Measurements from ENCODE around the gene MYH6.
"Not testable (repeated sequence)": the region's sequence is repeated elsewhere in the genome, so short reads cannot be mapped to it uniquely, and the experiment has no call there.

The MYH6 gene

GRCh38 chr14:23407516-23408306, at the start of gene MYH6:
MYH6 (minus strand) TSS chr14:23408273; CDS start chr14:23407223, 1,050 bp downstream.
- Histone ChIP-seq H3K4me3 (ENCODE audit: severe bottlenecking) (no peak within 1 kb of the TSS), H3K27ac (ENCODE audit: poor library complexity, severe bottlenecking) (no peak within 1 kb of the TSS), H3K27me3 (ENCODE audit: insufficient read depth, poor library complexity, severe bottlenecking) (no peaks in the 10 kb centered on the region), H3K36me3 (ENCODE audit: low read depth) (no peaks in the 10 kb centered on the region), H3K9me3 (ENCODE audit: severe bottlenecking) (no peaks in the 10 kb centered on the region), H3K4me1 (ENCODE audit: insufficient read depth, poor library complexity, severe bottlenecking) (no peaks in the 10 kb centered on the region)
- no peak for ATAC-seq (ENCODE audit: low read depth)
- TF ChIP-seq CTCF (IDR thresholded peaks at IDR 0.05; ENCODE audit: poor library complexity, severe bottlenecking) = no peak
- DNase-seq (ENCODE audit: low spot score) = no peak

- H3K36me3 ChIP-seq (ENCODE audit: low read depth); DNase-seq (ENCODE audit: low spot score); ATAC-seq (ENCODE audit: low read depth); H3K4me3 ChIP-seq (ENCODE audit: severe bottlenecking); H3K27ac ChIP-seq (ENCODE audit: poor library complexity, severe bottlenecking); H3K27me3 ChIP-seq (ENCODE audit: insufficient read depth, poor library complexity, severe bottlenecking); H3K9me3 ChIP-seq (ENCODE audit: severe bottlenecking); H3K4me1 ChIP-seq (ENCODE audit: insufficient read depth, poor library complexity, severe bottlenecking): not testable (repeated sequence)
Observed at GRCh38 chr14:23456883-23457586, 49.0 kb upstream of the MYH6 start.

GRCh38 chr14:23454445-23454856, 46.4 kb upstream of the MYH6 start:
- Histone ChIP-seq H3K4me1 (ENCODE audit: insufficient read depth, poor library complexity, severe bottlenecking) (peaks cover 4% of the 10 kb centered on the region), H3K4me3 (ENCODE audit: severe bottlenecking) (no peak overlapping the region), H3K36me3 (ENCODE audit: low read depth) (no peaks in the 10 kb centered on the region), H3K9me3 (ENCODE audit: severe bottlenecking) (no peaks in the 10 kb centered on the region), H3K27ac (ENCODE audit: poor library complexity, severe bottlenecking) (peak overlapping the region; percentile 1), H3K27me3 (ENCODE audit: insufficient read depth, poor library complexity, severe bottlenecking) (no peaks in the 10 kb centered on the region)
- ATAC-seq (ENCODE audit: low read depth) (peak; percentile 89), DNase-seq (ENCODE audit: low spot score) (no peak)
- no peak for TF ChIP-seq CTCF (IDR thresholded peaks at IDR 0.05; ENCODE audit: poor library complexity, severe bottlenecking)

DNA sequence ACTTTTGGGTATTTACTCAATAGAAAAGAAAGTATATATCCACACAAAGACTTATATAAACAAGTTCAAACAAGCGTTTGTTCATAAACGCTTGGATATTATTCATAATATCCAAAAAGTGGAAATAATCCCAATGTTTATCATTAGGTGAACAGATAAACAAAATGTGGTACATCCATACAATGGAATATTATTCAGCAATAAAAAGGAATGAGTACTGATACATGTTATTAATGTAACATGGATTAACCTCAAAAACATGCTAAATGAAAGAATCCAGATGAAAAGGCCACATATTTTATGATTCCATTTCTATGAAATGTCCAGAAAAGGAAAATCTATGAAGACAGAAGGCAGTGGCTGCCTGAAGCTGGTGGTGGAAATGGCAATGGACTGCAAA, 44.2 kb upstream of the MYH6 start:
- H3K27me3 ChIP-seq (ENCODE audit: insufficient read depth, poor library complexity, severe bottlenecking) = no peaks in the 10 kb centered on the region
- ATAC-seq (ENCODE audit: low read depth) (no peak), DNase-seq (ENCODE audit: low spot score) (no peak)
- H3K36me3 ChIP-seq (ENCODE audit: low read depth) = no peaks in the 10 kb centered on the region
- peaks cover 4% of the 10 kb centered on the region for H3K4me1 ChIP-seq (ENCODE audit: insufficient read depth, poor library complexity, severe bottlenecking)
- H3K9me3 ChIP-seq (ENCODE audit: severe bottlenecking) = no peaks in the 10 kb centered on the region
- TF ChIP-seq CTCF (IDR thresholded peaks at IDR 0.05; ENCODE audit: poor library complexity, severe bottlenecking) = no peak
- no peak overlapping the region for H3K4me3 ChIP-seq (ENCODE audit: severe bottlenecking)
- no peak overlapping the region for H3K27ac ChIP-seq (ENCODE audit: poor library complexity, severe bottlenecking)

DNA sequence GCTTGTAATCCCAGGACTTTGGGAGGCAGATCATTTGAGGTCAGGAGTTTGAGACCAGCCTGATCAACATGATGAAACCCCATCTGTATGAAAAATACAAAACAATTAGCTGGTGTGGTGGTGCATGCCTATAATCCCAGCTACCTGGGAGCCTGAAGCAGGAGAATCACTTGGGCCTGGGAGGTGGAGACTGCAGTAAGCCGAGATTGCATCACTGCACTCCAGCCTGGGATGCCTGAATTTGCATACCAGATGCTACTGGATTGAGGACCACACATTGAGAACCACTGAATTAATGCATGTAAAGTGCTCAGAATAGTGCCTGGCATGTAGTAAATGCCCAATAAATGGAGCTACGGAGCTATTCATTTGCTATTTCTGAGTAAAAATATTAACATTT, 42.3 kb upstream of the MYH6 start:
- H3K4me1 ChIP-seq (ENCODE audit: insufficient read depth, poor library complexity, severe bottlenecking) = peaks cover 4% of the 10 kb centered on the region
- DNase-seq (ENCODE audit: low spot score) (no peak), ATAC-seq (ENCODE audit: low read depth) (no peak)
- no peak for TF ChIP-seq CTCF (IDR thresholded peaks at IDR 0.05; ENCODE audit: poor library complexity, severe bottlenecking)
- H3K27me3 ChIP-seq (ENCODE audit: insufficient read depth, poor library complexity, severe bottlenecking) = no peaks in the 10 kb centered on the region
- no peaks in the 10 kb centered on the region for H3K9me3 ChIP-seq (ENCODE audit: severe bottlenecking)
- H3K27ac ChIP-seq (ENCODE audit: poor library complexity, severe bottlenecking) = no peak overlapping the region
- no peak overlapping the region for H3K4me3 ChIP-seq (ENCODE audit: severe bottlenecking)
- H3K36me3 ChIP-seq (ENCODE audit: low read depth) = no peaks in the 10 kb centered on the region

All from RWPE2 (cell line).